Measurements from ENCODE around the gene ZNF556.

The ZNF556 gene

GRCh38 chr19:2905918-2906519 is 38.9 kb downstream of the ZNF556 start:
- DNase-seq (ENCODE audit: low spot score), result no peak

DNA sequence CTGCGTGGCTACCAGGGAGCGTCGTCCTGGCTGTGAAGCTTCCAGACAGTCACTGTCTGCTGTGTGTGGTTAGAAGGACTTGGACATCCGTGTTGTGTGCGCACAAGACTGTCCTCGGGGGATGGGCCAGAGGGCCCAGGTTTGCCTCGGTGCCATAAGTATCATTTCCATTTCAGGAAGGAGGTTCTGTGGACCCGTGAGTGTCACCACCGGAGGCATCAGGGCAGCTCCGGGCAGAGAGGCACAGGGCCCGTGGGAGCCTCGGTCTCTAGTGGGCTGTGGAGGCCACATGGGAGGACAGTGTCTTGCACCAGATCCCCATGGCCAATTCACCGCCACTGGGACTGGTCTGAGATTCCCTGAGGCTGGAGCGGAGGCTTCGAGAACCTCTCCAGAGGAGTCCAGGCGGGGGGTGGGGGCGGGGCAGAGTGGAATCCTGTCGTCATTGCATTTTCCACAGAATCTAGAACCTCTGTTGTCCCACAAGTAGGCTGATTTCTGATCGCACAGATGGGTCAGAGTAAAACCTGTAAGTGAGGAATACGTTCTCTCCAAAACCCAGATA is 39.6 kb downstream of the ZNF556 start:
- DNase-seq (ENCODE audit: low spot score), result no peak

- no peak for DNase-seq (ENCODE audit: low spot score)
Observed at GRCh38 chr19:2912306-2912705, 45.2 kb downstream of the ZNF556 start.

GRCh38 chr19:2917275-2918184 is 50.4 kb downstream of the ZNF556 start:
- no peak for DNase-seq (ENCODE audit: low spot score)

DNA sequence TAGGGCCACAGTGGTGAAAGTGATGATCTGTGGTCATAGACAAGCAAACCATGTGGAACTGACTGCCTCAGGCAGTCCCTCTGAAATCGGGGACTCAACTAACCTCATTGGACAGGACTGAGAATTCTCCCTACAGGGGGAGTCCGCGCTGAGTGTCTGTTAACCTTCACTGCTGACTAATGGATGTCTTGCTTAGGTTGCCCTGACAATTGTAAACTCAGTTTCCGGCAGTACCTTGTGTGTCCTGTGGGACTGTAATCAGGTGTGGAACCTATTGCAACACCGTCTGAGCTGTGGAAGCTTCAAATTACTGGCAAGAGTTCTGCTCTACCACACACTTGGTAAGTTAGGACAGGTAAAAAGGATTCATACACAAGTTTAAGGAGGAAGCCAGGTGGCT is 55.9 kb downstream of the ZNF556 start:
- DNase-seq (ENCODE audit: low spot score), result no peak

- no peak for DNase-seq (ENCODE audit: low spot score)
Observed at GRCh38 chr19:2923510-2923909, 56.4 kb downstream of the ZNF556 start.

GRCh38 chr19:2926341-2927031 is 59.4 kb downstream of the ZNF556 start:
- no peak for DNase-seq (ENCODE audit: low spot score)

- no peak for DNase-seq (ENCODE audit: low spot score)
Observed at GRCh38 chr19:2927032-2927430, 59.9 kb downstream of the ZNF556 start.
